Thoracic aorta (tissue), 2 donors: Measurements from ENCODE around the gene C2orf78. TPM values are rescaled to one million over a fixed set of nuclear protein-coding genes. Genes with fewer than 3 reads are reported as not detected.

Experiments used
- ATAC-seq: fragments of 150-250 bp; one replicate; pipeline ENCODE4 v1.8.0; 2017; ENCODE audit warnings: low read depth; ENCODE audit not compliant: insufficient number of reproducible peaks, low FRiP score
- DNase-seq: peaks from one replicate; pipeline ENCODE4 v3.0.0-alpha.2; 2020; ENCODE audit warnings: low spot score
- H3K27ac ChIP-seq, 2 donors: fragments of 200-600 bp; sonication (generic); 1 replicate in 1 of 2; 2 replicates in 1 of 2; pipeline ENCODE4 v1.5.1; 2016; ENCODE audit warnings: mild to moderate bottlenecking in 2 of 2, moderate library complexity in 2 of 2
- H3K27me3 ChIP-seq: fragments of 200-600 bp; sonication (generic); replicated peaks from 2 replicates; pipeline ENCODE4 v1.6.0; 2016; ENCODE audit warnings: mild to moderate bottlenecking; ENCODE audit not compliant: insufficient read depth
- H3K36me3 ChIP-seq: fragments of 200-600 bp; sonication (generic); one replicate; pipeline ENCODE4 v1.5.1; 2016
- H3K4me1 ChIP-seq, 2 donors: fragments of 200-600 bp; sonication (generic); 1 replicate in 1 of 2; 2 replicates in 1 of 2; pipeline versions ENCODE4 v1.5.1 to v1.6.0; 2016; ENCODE audit warnings: low read depth in 2 of 2, mild to moderate bottlenecking in 1 of 2; ENCODE audit not compliant: control insufficient read depth in 1 of 2
- H3K4me3 ChIP-seq: fragments of 200-600 bp; sonication (generic); 2 replicates; pipeline ENCODE4 v1.5.1; 2016; ENCODE audit warnings: mild to moderate bottlenecking
- H3K9me3 ChIP-seq: fragments of 200-600 bp; sonication (generic); 2 replicates; pipeline ENCODE4 v1.5.1; 2016
- CTCF ChIP-seq: fragments of 200-600 bp; sonication (generic); IDR thresholded peaks from one replicate; pipeline ENCODE4 v1.5.1; 2019; ENCODE audit warnings: antibody characterized with exemption
- total RNA-seq, 2 donors: library from RNA; depleted of rRNA; stranded (reverse); fragments of >200 nt; gene quantifications; one replicate each; pipeline versions ENCODE4 v1.1.0 to v1.2.3, GENCODE V29; 2016

Gene C2orf78
- total RNA-seq, 2 donors from 2014 or later = not detected

- no peak for TF ChIP-seq CTCF
- Histone ChIP-seq H3K4me3 (no peak overlapping the region), H3K27ac (no peak overlapping the region), H3K4me1 (no peaks in the 10 kb centered on the region), H3K9me3 (no peaks in the 10 kb centered on the region), H3K36me3 (no peaks in the 10 kb centered on the region), H3K27me3 (no peaks in the 10 kb centered on the region)
- no peak for DNase-seq
- no peak for ATAC-seq
These were observed 34.3 kb downstream of the C2orf78 start for GRCh38 chr2:73818296-73818695.

GRCh38 chr2:73821227-73821626 lies 37.2 kb downstream of the C2orf78 start:
- TF ChIP-seq CTCF = no peak
- H3K4me3 ChIP-seq = no peak overlapping the region
- H3K4me1 ChIP-seq = peaks cover 0 to 5% of the 10 kb centered on the region in 2 donors
- DNase-seq (no peak), ATAC-seq (no peak)
- H3K27me3 ChIP-seq = no peaks in the 10 kb centered on the region
- H3K9me3 ChIP-seq = no peaks in the 10 kb centered on the region
- no peak overlapping the region for H3K27ac ChIP-seq
- no peaks in the 10 kb centered on the region for H3K36me3 ChIP-seq

GRCh38 chr2:73821669-73822068 lies 37.7 kb downstream of the C2orf78 start:
- H3K9me3 ChIP-seq = no peaks in the 10 kb centered on the region
- no peak overlapping the region for H3K27ac ChIP-seq
- H3K4me3 ChIP-seq = no peak overlapping the region
- peaks cover 0 to 5% of the 10 kb centered on the region in 2 donors for H3K4me1 ChIP-seq
- no peak for TF ChIP-seq CTCF
- ATAC-seq (no peak), DNase-seq (no peak)
- H3K36me3 ChIP-seq = no peaks in the 10 kb centered on the region
- H3K27me3 ChIP-seq = no peaks in the 10 kb centered on the region

- Histone ChIP-seq H3K27me3 (no peaks in the 10 kb centered on the region), H3K4me1 (peaks cover 0 to 5% of the 10 kb centered on the region in 2 donors), H3K4me3 (no peak overlapping the region), H3K36me3 (no peaks in the 10 kb centered on the region), H3K27ac (no peak overlapping the region), H3K9me3 (no peaks in the 10 kb centered on the region)
- ATAC-seq (no peak), DNase-seq (no peak)
- TF ChIP-seq CTCF = no peak
These were observed 38.3 kb downstream of the C2orf78 start for GRCh38 chr2:73822276-73822675.

DNA sequence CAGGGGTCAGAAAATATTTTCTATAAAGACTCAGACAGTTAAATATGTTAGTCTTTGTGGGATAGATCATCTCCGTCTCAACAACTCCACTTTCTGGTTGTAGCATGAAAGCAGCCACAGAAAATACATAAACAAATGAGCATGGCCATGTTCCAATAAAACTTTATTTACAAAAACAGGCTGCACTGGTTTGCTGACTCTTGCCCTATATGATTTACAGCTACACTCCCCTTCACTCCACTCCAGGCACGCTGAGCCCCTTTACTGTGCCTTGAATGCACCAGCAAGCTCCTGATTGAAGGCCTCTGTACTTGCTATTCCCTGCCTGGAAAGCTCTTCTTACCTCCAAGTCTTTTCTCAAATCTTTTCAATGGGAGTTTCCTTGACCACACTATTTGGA lies 39.0 kb downstream of the C2orf78 start:
- Histone ChIP-seq H3K9me3 (no peaks in the 10 kb centered on the region), H3K27ac (no peak overlapping the region), H3K4me3 (no peak overlapping the region), H3K27me3 (no peaks in the 10 kb centered on the region), H3K36me3 (no peaks in the 10 kb centered on the region), H3K4me1 (peaks cover 0 to 7% of the 10 kb centered on the region in 2 donors)
- DNase-seq (no peak), ATAC-seq (no peak)
- no peak for TF ChIP-seq CTCF
